Femur (tissue), 1 donor: Measurements from ENCODE around the gene NUDT2.
"Not testable (repeated sequence)": the region's sequence is repeated elsewhere in the genome, so short reads cannot be mapped to it uniquely, and the experiment has no call there.

Experiments
- DNase-seq: peaks from one replicate; pipeline ENCODE4 v3.0.0-alpha.2; 2017

Gene NUDT2

GRCh38 chr9:34328987-34329832 lies at the start of gene NUDT2, which contains the start of gene KIF24:
NUDT2 (plus strand) TSS chr9:34329569; CDS start chr9:34339040, 9,471 bp downstream.
KIF24 (minus strand) TSS chr9:34329268; CDS start chr9:34311346, 17,922 bp downstream.
- DNase-seq: peak; percentile 99

DNA sequence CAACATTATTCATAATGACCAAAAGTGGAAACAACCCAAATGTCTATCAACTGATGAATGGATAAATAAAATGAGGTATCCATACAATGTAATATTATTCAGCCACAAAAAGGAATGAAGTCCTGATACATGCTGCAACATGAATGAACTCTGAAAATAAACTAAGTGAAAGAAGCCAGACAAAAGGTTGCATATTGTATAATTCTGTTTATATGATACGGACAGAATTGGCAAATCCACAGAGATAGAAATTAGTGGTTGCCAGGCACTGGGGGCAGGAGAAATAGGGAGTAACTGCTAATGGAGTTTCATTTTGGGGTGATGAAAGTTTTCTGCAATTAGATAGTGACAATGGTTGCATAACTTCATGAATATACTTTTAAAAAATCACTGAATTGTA lies 47.3 kb upstream of the NUDT2 start:
- no peak for DNase-seq

GRCh38 chr9:34289159-34289558 lies 40.2 kb upstream of the NUDT2 start:
- no peak for DNase-seq

- DNase-seq: no peak
Observed at GRCh38 chr9:34291023-34291422, 38.3 kb upstream of the NUDT2 start.

- no peak for DNase-seq
Observed at GRCh38 chr9:34291423-34291822, 37.9 kb upstream of the NUDT2 start.

- no peak for DNase-seq
Observed at GRCh38 chr9:34292552-34292951, 36.8 kb upstream of the NUDT2 start.

DNA sequence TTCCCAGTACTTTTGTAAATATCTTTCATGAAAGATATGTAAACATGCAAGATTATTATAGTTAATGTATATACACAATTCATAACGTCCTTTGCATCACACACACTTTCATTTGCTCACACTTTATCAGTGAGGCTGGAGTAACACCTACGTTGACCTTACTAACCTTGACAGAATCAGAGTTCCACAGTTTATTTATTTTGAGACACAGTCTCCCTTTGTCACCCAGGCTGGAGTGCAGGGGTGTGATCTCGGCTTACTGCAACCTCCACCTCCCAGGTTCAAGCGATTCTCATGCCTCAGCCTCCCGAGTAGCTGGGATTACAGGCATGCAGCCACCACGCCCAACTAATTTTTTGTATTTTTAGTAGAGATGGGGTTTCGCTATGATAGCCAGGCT lies 28.3 kb upstream of the NUDT2 start:
- DNase-seq: not testable (repeated sequence)

- DNase-seq: not testable (repeated sequence)
Observed at GRCh38 chr9:34308316-34308715, 21.1 kb upstream of the NUDT2 start.

- no peak for DNase-seq
Observed at GRCh38 chr9:34310215-34310614, 19.2 kb upstream of the NUDT2 start.

GRCh38 chr9:34311499-34312185 lies 17.7 kb upstream of the NUDT2 start:
- no peak for DNase-seq

GRCh38 chr9:34317436-34317835 lies 11.9 kb upstream of the NUDT2 start:
- no peak for DNase-seq

DNA sequence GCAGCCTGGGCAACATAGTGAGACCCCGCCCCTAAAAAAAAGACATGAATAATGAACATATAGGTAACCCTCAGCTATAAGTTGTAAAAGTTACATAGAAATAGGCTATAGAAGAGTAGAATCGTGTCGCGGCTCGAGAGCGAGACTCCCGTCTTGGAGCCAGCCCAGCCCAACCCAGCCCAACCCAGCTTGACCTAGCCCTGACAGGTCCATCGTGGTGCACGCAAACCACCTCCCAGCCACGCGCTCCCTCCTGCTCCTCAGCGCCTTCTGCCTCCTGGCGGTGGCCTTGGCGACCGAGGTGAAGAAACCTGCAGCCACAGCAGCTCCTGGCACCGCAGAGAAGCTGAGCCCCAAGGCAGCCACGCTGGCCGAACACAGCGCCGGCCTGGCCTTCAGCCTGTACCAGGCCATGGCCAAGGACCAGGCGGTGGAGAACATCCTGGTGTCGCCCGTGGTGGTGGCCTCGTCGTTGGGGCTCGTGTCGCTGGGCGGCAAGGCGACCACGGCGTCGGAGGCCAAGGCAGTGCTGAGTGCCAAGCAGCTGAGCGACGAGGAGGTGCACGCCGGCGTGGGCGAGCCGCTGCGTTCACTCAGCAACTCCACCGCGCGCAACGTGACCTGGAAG lies 11.1 kb upstream of the NUDT2 start:
- no peak for DNase-seq

DNA sequence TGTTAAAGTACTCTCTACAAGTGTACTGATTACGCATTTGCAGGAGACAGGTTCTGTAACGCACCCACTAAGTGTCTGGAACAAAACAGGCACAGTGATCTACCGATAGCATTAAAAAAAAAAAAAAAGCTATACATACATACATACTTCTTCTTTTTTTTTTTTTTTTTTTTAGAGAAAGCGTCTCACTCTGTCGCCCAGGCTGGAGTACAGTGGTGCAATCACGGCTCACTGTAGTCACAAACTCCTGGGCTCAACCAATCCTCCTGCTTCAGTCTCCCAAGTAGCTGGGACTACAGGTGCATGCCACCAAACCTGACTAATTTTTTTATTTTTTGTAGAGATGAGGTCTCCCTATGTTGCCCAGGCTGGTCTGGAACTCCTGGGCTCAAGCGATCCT lies 7.9 kb upstream of the NUDT2 start:
- no peak for DNase-seq

DNA sequence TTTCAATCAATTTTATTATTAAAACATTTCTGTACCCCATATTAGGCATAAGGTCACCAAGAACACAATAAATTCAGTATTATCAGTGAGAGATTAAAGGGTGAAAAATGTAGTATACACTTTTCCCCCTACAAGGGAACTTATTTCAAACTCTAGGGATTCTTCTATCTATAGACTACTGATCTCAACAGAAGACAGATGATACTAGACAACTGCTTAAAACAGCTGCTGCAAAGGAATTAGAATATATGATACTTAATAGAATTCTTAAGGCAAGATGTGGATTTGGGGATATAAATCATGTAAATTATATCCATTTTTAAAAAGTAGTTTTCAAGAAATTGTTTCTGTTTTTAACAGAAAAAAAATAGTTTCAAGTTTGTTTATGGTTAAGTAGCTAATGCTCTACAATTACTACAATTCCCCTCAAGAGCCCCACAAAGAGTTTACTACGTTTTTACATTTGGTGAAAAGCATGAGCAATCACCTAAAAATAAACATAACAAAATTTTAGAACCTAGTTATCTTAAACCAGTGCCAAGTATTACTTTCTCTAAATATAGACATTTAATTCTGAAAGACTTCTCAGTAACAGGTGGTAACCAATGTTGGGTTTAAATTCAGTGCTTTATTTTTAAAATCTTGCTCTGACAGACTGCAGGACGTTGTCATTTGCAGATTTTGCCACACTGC lies 6.3 kb upstream of the NUDT2 start:
- DNase-seq: no peak

DNA sequence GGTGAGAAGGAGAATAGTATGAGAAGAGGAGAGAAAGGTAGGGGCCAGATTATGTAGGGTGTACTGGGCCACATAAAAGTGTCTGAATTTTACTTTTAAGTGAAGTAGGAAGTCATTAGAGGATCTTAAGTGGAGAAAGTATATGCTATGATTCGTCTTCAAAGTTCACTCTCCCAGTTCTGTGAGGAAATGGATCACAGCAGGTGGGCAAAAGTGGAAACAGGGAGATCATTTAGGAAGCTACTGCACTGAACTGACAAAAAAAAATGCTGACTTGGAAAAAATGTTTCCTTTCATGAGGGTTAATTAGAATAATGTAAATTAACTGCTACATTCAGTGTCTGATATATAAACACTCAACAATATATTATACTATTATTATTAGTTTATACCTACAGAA lies 2.7 kb upstream of the NUDT2 start:
- DNase-seq: no peak

- no peak for DNase-seq
Observed at GRCh38 chr9:34328500-34328986, 826 bp upstream of the NUDT2 start.

DNA sequence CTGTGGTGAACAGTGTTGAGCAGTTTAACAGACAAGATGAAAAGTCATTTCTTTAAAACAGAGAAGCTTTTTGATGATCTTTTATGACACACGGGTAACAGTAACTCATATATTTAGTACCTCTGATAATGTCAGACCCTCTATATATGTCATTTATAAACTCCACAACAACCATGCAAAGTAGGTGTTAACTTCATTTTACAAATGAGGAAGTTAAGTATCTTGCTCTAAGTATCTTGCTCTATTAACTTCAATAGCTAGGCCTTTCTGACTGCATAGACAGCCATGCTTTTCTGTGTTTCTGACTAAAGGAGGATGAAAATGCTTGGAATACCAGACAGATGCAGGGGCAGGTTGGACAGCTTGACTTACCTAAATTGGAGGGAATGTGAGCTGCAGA lies 1.8 kb downstream of the NUDT2 start:
- DNase-seq: no peak

GRCh38 chr9:34332076-34332964 lies 3.0 kb downstream of the NUDT2 start:
- no peak for DNase-seq

DNA sequence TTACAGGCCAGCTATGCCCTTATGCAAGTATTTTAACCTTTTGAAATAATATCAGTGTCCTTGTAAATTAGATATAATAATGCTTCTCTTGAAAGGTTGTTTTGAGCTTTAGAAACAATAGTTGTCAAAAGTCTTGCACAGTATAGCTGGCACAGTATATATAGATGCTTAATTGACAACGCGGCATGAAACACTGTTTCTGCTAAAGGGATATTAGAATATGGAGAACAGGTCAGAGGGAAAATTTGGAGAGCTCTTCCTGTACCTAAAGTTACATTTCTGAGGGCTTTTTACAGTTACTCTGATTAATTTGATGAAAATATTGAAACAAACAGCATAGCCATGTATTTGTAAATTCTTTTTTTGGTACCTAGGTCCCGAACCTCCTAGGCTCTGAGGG lies 4.5 kb downstream of the NUDT2 start:
- no peak for DNase-seq

DNA sequence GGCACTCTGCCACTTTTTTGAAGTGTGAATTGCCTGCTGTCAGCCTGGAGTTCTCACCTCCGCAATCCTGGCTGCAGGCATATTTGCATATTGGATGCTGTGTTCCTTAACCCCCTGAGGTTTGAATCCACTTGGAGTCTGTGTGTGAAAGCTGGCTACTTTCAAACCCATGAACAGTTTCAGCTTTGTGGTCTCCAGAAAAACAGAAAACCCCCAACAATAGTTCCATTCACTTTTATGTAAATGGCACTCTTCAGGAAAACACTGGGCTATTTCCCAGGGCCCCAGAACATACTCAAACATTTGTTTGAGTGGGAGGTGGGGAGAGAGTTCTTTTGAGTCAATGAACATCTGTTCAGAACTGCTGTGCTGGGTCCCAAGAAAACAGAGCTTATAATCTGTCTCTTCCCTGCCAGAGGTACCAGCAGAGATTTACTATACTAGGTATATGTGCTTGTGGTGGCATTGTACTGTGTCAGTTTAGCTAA lies 5.0 kb downstream of the NUDT2 start:
- DNase-seq: no peak

- no peak for DNase-seq
Observed at GRCh38 chr9:34334916-34335315, 5.5 kb downstream of the NUDT2 start.

- DNase-seq: no peak
Observed at GRCh38 chr9:34335376-34335775, 6.0 kb downstream of the NUDT2 start.
